HEK293 (cell line): ENCODE data around the gene COQ4.
A peak's percentile ranks its signal among the peaks of the same experiment; 100 is the strongest.

ENCODE experiments used
- ELK4 ChIP-seq: IDR thresholded peaks from 2 replicates; pipeline ENCODE4 v1.6.1; 2011; ENCODE audit warnings: mild to moderate bottlenecking, low read depth, low read length, borderline replicate concordance
- GLI4 ChIP-seq: fragments of 450-650 bp; formaldehyde crosslinking; IDR thresholded peaks from 2 replicates; pipeline ENCODE4 v1.5.1; 2016; ENCODE audit warnings: missing biosample characterization, missing genetic modification characterization
- GLIS1 ChIP-seq: fragments of 450-650 bp; formaldehyde crosslinking; IDR thresholded peaks from 2 replicates; pipeline ENCODE4 v1.5.1; 2016; ENCODE audit warnings: missing biosample characterization, missing genetic modification characterization
- HOXA7 ChIP-seq: sonication (generic); formaldehyde crosslinking; IDR thresholded peaks from 2 replicates; pipeline ENCODE4 v1.8.1; 2022; ENCODE audit warnings: missing genetic modification reagents, borderline replicate concordance
- OSR2 ChIP-seq: fragments of 450-650 bp; formaldehyde crosslinking; IDR thresholded peaks from 2 replicates; pipeline ENCODE4 v1.5.1; 2016; ENCODE audit warnings: missing biosample characterization, missing genetic modification characterization
- OVOL3 ChIP-seq: fragments of 450-650 bp; formaldehyde crosslinking; IDR thresholded peaks from 2 replicates; pipeline ENCODE4 v1.5.1; 2016; ENCODE audit warnings: missing biosample characterization, missing genetic modification characterization
- SETDB1 ChIP-seq: IDR thresholded peaks from one replicate; pipeline ENCODE4 v1.6.1; 2017; ENCODE audit warnings: mild to moderate bottlenecking, low read length, moderate library complexity, mixed read lengths; ENCODE audit not compliant: insufficient read length
- TSHZ1 ChIP-seq: fragments of 450-650 bp; formaldehyde crosslinking; IDR thresholded peaks from 2 replicates; pipeline ENCODE4 v1.5.1; 2016; ENCODE audit warnings: missing biosample characterization, missing genetic modification characterization, borderline replicate concordance
- WT1 ChIP-seq: fragments of 450-650 bp; formaldehyde crosslinking; IDR thresholded peaks from 2 replicates; pipeline ENCODE4 v1.5.1; 2016; ENCODE audit warnings: missing biosample characterization, missing genetic modification characterization
- YY2 ChIP-seq: fragments of 450-650 bp; formaldehyde crosslinking; IDR thresholded peaks from 2 replicates; pipeline ENCODE4 v1.5.1; 2016; ENCODE audit warnings: missing biosample characterization, missing genetic modification characterization
- ZNF148 ChIP-seq: fragments of 450-650 bp; formaldehyde crosslinking; IDR thresholded peaks from 2 replicates; pipeline ENCODE4 v1.5.0; 2017; ENCODE audit warnings: missing biosample characterization, missing genetic modification characterization, borderline replicate concordance
- ZNF155 ChIP-seq: fragments of 450-650 bp; formaldehyde crosslinking; IDR thresholded peaks from 2 replicates; pipeline ENCODE4 v1.5.1; 2016; ENCODE audit warnings: missing biosample characterization, missing genetic modification characterization
- ZNF157 ChIP-seq: fragments of 450-650 bp; formaldehyde crosslinking; IDR thresholded peaks from 2 replicates; pipeline ENCODE4 v1.5.1; 2016; ENCODE audit warnings: missing biosample characterization, missing genetic modification characterization
- ZNF169 ChIP-seq: fragments of 450-650 bp; formaldehyde crosslinking; IDR thresholded peaks from 2 replicates; pipeline ENCODE4 v1.5.1; 2016; ENCODE audit warnings: missing biosample characterization, missing genetic modification characterization
- ZNF202 ChIP-seq: fragments of 450-650 bp; formaldehyde crosslinking; IDR thresholded peaks from 2 replicates; pipeline ENCODE4 v1.5.1; 2016; ENCODE audit warnings: missing biosample characterization, missing genetic modification characterization, borderline replicate concordance
- ZNF223 ChIP-seq: fragments of 450-650 bp; formaldehyde crosslinking; IDR thresholded peaks from 2 replicates; pipeline ENCODE4 v1.5.1; 2016; ENCODE audit warnings: missing biosample characterization, missing genetic modification characterization
- ZNF311 ChIP-seq: fragments of 450-650 bp; formaldehyde crosslinking; IDR thresholded peaks from 2 replicates; pipeline ENCODE4 v1.5.1; 2017; ENCODE audit warnings: missing biosample characterization, missing genetic modification characterization, borderline replicate concordance
- ZNF324 ChIP-seq: fragments of 450-650 bp; formaldehyde crosslinking; IDR thresholded peaks from 2 replicates; pipeline ENCODE4 v1.5.1; 2016; ENCODE audit warnings: missing biosample characterization, missing genetic modification characterization
- ZNF341 ChIP-seq: fragments of 450-650 bp; formaldehyde crosslinking; IDR thresholded peaks from 2 replicates; pipeline ENCODE4; 2016; ENCODE audit warnings: low read depth, missing biosample characterization, missing genetic modification characterization
- ZNF391 ChIP-seq: fragments of 450-650 bp; formaldehyde crosslinking; IDR thresholded peaks from 2 replicates; pipeline ENCODE4 v1.5.1; 2016; ENCODE audit warnings: low read depth, missing biosample characterization, missing genetic modification characterization, borderline replicate concordance
- ZNF404 ChIP-seq: fragments of 450-650 bp; formaldehyde crosslinking; IDR thresholded peaks from 2 replicates; pipeline ENCODE4 v1.5.1; 2017; ENCODE audit warnings: missing biosample characterization, missing genetic modification characterization
- ZNF488 ChIP-seq: fragments of 450-650 bp; formaldehyde crosslinking; IDR thresholded peaks from 2 replicates; pipeline ENCODE4 v1.5.1; 2016; ENCODE audit warnings: missing biosample characterization, missing genetic modification characterization
- ZNF521 ChIP-seq: fragments of 450-650 bp; formaldehyde crosslinking; IDR thresholded peaks from 2 replicates; pipeline ENCODE4 v1.5.1; 2017; ENCODE audit warnings: missing biosample characterization, mild to moderate bottlenecking, missing genetic modification characterization
- ZNF529 ChIP-seq: fragments of 450-650 bp; formaldehyde crosslinking; IDR thresholded peaks from 2 replicates; pipeline ENCODE4 v1.5.1; 2017; ENCODE audit warnings: missing genetic modification characterization, missing biosample characterization; ENCODE audit not compliant: insufficient replicate concordance
- ZNF560 ChIP-seq: fragments of 450-650 bp; formaldehyde crosslinking; IDR thresholded peaks from 2 replicates; pipeline ENCODE4 v1.5.1; 2017; ENCODE audit warnings: missing biosample characterization, missing genetic modification characterization, borderline replicate concordance
- ZNF623 ChIP-seq: fragments of 450-650 bp; formaldehyde crosslinking; IDR thresholded peaks from 2 replicates; pipeline ENCODE4 v1.5.1; 2016; ENCODE audit warnings: missing biosample characterization, missing genetic modification characterization
- ZNF629 ChIP-seq: fragments of 450-650 bp; formaldehyde crosslinking; IDR thresholded peaks from 2 replicates; pipeline ENCODE4 v1.5.1; 2017; ENCODE audit warnings: missing biosample characterization, missing genetic modification characterization
- ZNF639 ChIP-seq: fragments of 450-650 bp; formaldehyde crosslinking; IDR thresholded peaks from 2 replicates; pipeline ENCODE4 v1.5.1; 2016; ENCODE audit warnings: missing biosample characterization, missing genetic modification characterization
- ZNF664 ChIP-seq: fragments of 450-650 bp; formaldehyde crosslinking; IDR thresholded peaks from 2 replicates; pipeline ENCODE4 v1.5.1; 2016; ENCODE audit warnings: missing biosample characterization, missing genetic modification characterization
- ZNF670 ChIP-seq: fragments of 450-650 bp; formaldehyde crosslinking; IDR thresholded peaks from 2 replicates; pipeline ENCODE4 v1.5.1; 2016; ENCODE audit warnings: missing biosample characterization, missing genetic modification characterization, low read depth
- ZNF792 ChIP-seq: fragments of 450-650 bp; formaldehyde crosslinking; IDR thresholded peaks from 2 replicates; pipeline ENCODE4 v1.5.1; 2016; ENCODE audit warnings: missing biosample characterization, missing genetic modification characterization

COQ4 gene

GRCh38 chr9:128322404-128323211 is at the start of gene COQ4, which contains the start of gene TRUB2 (continued):
- no peak for TF ChIP-seq ELK4
- TF ChIP-seq ZNF391 (tag by site-specific recombination) = no peak; the same call in none of the 2 replicates
- no peak for TF ChIP-seq ZNF155 (tag by site-specific recombination)
- peak; percentile 89 for TF ChIP-seq ZNF324 (tag by site-specific recombination)
- no peak for TF ChIP-seq ZNF560 (tag by site-specific recombination)
- no peak for TF ChIP-seq ZNF404 (tag by site-specific recombination)
- TF ChIP-seq YY2 (tag by site-specific recombination) = peak; percentile 97
- no peak for TF ChIP-seq GLIS1 (tag by site-specific recombination)
- 0 out of 2 replicates have a peak, but pooled peaks have one; percentile 6 for TF ChIP-seq TSHZ1
- 0 out of 2 replicates have a peak, but pooled peaks have one; percentile 41 for TF ChIP-seq WT1 (tag by site-specific recombination)
- no peak for TF ChIP-seq ZNF311 (tag by site-specific recombination)
- no peak; the same call in 1 of the 2 replicates for TF ChIP-seq ZNF623
- TF ChIP-seq ZNF157 (tag by site-specific recombination) = no peak
- no peak for TF ChIP-seq ZNF529 (tag by site-specific recombination)
- TF ChIP-seq ZNF223 (tag by site-specific recombination) = no peak
- no peak for TF ChIP-seq HOXA7 (CRISPR knock-in tag)
- no peak for TF ChIP-seq ZNF169 (tag by site-specific recombination)
- peak; percentile 99 for TF ChIP-seq ZNF639 (tag by site-specific recombination)
- no peak for TF ChIP-seq ZNF488
- TF ChIP-seq ZNF148 (tag by site-specific recombination) = peak; percentile 80; the same call in 1 of the 2 replicates
- TF ChIP-seq SETDB1 = no peak
- peak; percentile 41; the same call in 1 of the 2 replicates for TF ChIP-seq ZNF341 (tag by site-specific recombination)
- TF ChIP-seq ZNF202 = no peak
- 0 out of 2 replicates have a peak, but pooled peaks have one; percentile 53 for TF ChIP-seq OVOL3 (tag by site-specific recombination)
- TF ChIP-seq GLI4 (tag by site-specific recombination) = peak; percentile 86
- no peak for TF ChIP-seq ZNF792 (tag by site-specific recombination)
- TF ChIP-seq OSR2 (tag by site-specific recombination) = no peak
- peak; percentile 29; the same call in 1 of the 2 replicates for TF ChIP-seq ZNF664 (tag by site-specific recombination)
- no peak for TF ChIP-seq ZNF670 (tag by site-specific recombination)
- no peak for TF ChIP-seq ZNF521
- peak; percentile 91 for TF ChIP-seq ZNF629
